ENCODE data around the gene HFM1. TPM values are rescaled to one million over a fixed set of nuclear protein-coding genes. Genes with fewer than 3 reads are reported as not detected.

The HFM1 gene
- total and polyA plus RNA-seq, 4 experiments from 2014 or later, result not detected

DNA sequence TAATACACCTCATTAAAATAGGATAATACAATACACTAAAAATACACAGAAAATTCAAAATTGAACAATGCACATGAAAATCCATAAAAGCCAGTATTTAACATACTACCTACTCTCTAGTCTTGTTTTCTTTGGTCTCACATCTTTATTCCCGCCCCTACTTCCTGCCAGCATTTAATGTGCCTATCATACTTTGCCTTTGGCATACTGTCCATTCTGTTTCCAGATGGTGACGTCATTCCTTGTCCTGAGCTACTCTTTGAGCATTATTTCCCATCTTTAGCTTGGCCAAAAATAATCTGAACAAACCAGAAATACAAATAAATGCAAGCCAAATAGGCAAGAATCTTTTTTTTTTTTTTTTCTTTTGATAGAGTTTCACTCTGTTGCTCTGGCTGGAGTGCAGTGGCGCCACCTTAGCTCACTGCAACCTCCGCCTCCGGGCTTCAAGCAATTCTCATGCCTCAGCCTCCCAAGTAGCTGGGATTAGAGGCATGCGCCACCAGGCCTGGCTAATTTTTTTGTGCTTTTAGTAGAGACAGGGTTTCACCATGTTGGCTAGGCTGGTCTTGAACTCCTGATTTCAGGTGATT lies 4.4 kb downstream of the HFM1 start:
- Mint-ChIP-seq H3K36me3 (no peaks in the 10 kb centered on the region), H3K27me3 (peaks cover 22 to 23% of the 10 kb centered on the region in 2 donors), H3K4me3 (no peak overlapping the region), H3K9me3 (no peaks in the 10 kb centered on the region), H3K4me1 (peaks cover 0 to 9% (median 3%) of the 10 kb centered on the region in 4 donors), H3K27ac (no peak overlapping the region)
- ChIA-PET POLR2A (ENCODE audit: partially characterized antibody) (interaction anchor here (0.6 kb wide), 1 partner anchor 455 kb away, joined by 8 read pairs; no protein-coding TSS in a partner anchor), CTCF (ENCODE audit: partially characterized antibody) (interaction anchor here (0.7 kb wide), 1 partner anchor 112 kb away, joined by 3 read pairs; no protein-coding TSS in a partner anchor)
- DNase-seq, result no peak
- peaks cover 7% of the 10 kb centered on the region for H3K27me3 ChIP-seq (ENCODE audit: insufficient read depth, low read length)
- H3K9me3 ChIP-seq (ENCODE audit: control insufficient read depth in 1 of 2, low read length in 2 of 2), result no peaks in the 10 kb centered on the region
- no peak overlapping the region for H3K27ac ChIP-seq (ENCODE audit: low read depth, low read length)
- no peaks in the 10 kb centered on the region for H3K36me3 ChIP-seq (ENCODE audit: insufficient read depth, low read length)
- H3K4me3 ChIP-seq (ENCODE audit: low read length in 2 of 2), result no peak overlapping the region
- intact Hi-C loops (cut with micrococcal nuclease), result no loop called here
- peaks cover 5% of the 10 kb centered on the region for H3K4me1 ChIP-seq (ENCODE audit: insufficient read depth, low read length)

DNA sequence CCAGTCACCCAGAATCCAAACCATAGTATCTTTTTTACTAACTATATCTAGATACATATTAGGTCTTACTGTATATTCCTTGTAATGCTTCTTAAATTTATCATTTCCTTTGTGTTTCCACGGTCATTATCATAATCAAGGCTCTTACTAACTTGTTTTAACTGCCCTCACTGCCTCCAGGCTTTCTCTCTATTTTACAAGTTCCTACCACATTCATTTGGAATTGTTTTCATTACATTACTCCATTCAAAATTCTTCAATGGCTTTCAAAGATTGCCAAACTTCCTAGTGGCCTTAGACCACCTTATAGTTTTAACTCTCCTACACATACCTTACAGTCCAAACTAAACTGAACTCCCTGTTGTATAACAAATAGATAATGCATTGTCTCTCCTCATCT lies 6.3 kb downstream of the HFM1 start:
- Mint-ChIP-seq H3K27me3 (peaks cover 16% of the 10 kb centered on the region in 2 donors), H3K36me3 (no peaks in the 10 kb centered on the region), H3K9me3 (no peaks in the 10 kb centered on the region), H3K27ac (peak overlapping the region in 1 of 7 donors; percentile 26), H3K4me3 (no peak overlapping the region), H3K4me1 (no peaks in the 10 kb centered on the region)
- POLR2A ChIA-PET (ENCODE audit: partially characterized antibody), result no interaction called here
- Histone ChIP-seq H3K9me3 (ENCODE audit: control insufficient read depth in 1 of 2, low read length in 2 of 2) (no peaks in the 10 kb centered on the region), H3K4me1 (ENCODE audit: insufficient read depth, low read length) (no peaks in the 10 kb centered on the region), H3K36me3 (ENCODE audit: insufficient read depth, low read length) (no peaks in the 10 kb centered on the region), H3K27ac (ENCODE audit: low read depth, low read length) (no peak overlapping the region), H3K4me3 (ENCODE audit: low read length in 2 of 2) (no peak overlapping the region), H3K27me3 (ENCODE audit: insufficient read depth, low read length) (no peaks in the 10 kb centered on the region)
- intact Hi-C loops (cut with micrococcal nuclease), result no loop called here
- DNase-seq, result no peak
- CTCF ChIA-PET (ENCODE audit: partially characterized antibody), result no interaction called here

DNA sequence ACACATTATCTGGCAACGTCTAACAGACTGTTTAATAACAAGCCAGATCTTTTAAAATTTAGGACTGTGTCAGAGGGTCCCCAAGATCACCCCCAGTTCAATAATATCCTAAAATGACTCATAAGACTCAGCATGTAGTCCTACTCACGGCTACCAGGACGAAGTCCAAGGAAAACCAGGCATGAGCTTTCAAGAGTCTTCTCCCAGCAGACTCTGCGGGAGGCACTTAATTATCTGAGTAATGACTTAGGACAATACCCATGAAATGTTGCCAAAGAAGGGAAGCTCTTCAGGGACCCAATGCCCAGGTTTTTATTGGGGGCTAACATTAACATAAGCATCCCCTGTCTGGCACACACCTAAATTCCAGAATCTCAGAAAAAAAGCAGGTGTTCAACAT lies 7.0 kb downstream of the HFM1 start:
- no peak overlapping the region for H3K27ac Mint-ChIP-seq
- no peak overlapping the region for H3K27ac ChIP-seq (ENCODE audit: low read depth, low read length)
- no peaks in the 10 kb centered on the region for H3K36me3 Mint-ChIP-seq
- no peak overlapping the region for H3K4me3 Mint-ChIP-seq
- H3K36me3 ChIP-seq (ENCODE audit: insufficient read depth, low read length), result no peaks in the 10 kb centered on the region
- no peaks in the 10 kb centered on the region for H3K4me1 ChIP-seq (ENCODE audit: insufficient read depth, low read length)
- ChIA-PET CTCF (ENCODE audit: partially characterized antibody) (no interaction called here), POLR2A (ENCODE audit: partially characterized antibody) (no interaction called here)
- no peaks in the 10 kb centered on the region for H3K4me1 Mint-ChIP-seq
- intact Hi-C loops (cut with micrococcal nuclease), result no loop called here
- no peak for DNase-seq
- H3K9me3 Mint-ChIP-seq, result peaks cover 0 to 2% (median 0%) of the 10 kb centered on the region in 8 donors
- H3K27me3 Mint-ChIP-seq, result peaks cover 16% of the 10 kb centered on the region in 2 donors
- H3K9me3 ChIP-seq (ENCODE audit: control insufficient read depth in 1 of 2, low read length in 2 of 2), result no peaks in the 10 kb centered on the region
- H3K4me3 ChIP-seq (ENCODE audit: low read length in 2 of 2), result no peak overlapping the region
- no peaks in the 10 kb centered on the region for H3K27me3 ChIP-seq (ENCODE audit: insufficient read depth, low read length)

DNA sequence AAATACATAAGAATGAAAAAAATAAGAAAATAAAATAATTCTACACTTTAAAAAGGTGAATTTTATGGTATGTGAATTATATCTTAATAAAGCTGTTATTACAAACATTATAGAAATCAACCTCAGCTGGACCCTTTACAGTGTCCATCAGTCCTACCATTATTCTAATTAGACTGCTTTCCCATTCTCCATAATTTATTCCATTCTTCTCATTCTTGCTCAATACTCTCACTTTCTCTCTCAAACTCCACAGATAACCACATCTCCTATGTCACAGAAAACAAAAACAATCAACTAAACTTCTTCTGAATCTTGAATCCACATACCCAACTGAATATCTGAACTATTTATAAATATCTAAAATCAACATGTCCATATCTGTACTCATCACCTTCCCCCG lies 11.6 kb downstream of the HFM1 start:
- intact Hi-C loops (cut with micrococcal nuclease), result no loop called here
- no peaks in the 10 kb centered on the region for H3K36me3 ChIP-seq (ENCODE audit: insufficient read depth, low read length)
- ChIA-PET CTCF (ENCODE audit: partially characterized antibody) (no interaction called here), POLR2A (ENCODE audit: partially characterized antibody) (no interaction called here)
- Mint-ChIP-seq H3K27ac (no peak overlapping the region), H3K36me3 (no peaks in the 10 kb centered on the region), H3K9me3 (peaks cover 0 to 9% (median 3%) of the 10 kb centered on the region in 8 donors), H3K4me1 (no peaks in the 10 kb centered on the region), H3K4me3 (no peak overlapping the region), H3K27me3 (peaks cover 6 to 9% of the 10 kb centered on the region in 2 donors)
- H3K9me3 ChIP-seq (ENCODE audit: control insufficient read depth in 1 of 2, low read length in 2 of 2), result no peaks in the 10 kb centered on the region
- H3K4me1 ChIP-seq (ENCODE audit: insufficient read depth, low read length), result no peaks in the 10 kb centered on the region
- H3K4me3 ChIP-seq (ENCODE audit: low read length in 2 of 2), result no peak overlapping the region
- no peaks in the 10 kb centered on the region for H3K27me3 ChIP-seq (ENCODE audit: insufficient read depth, low read length)
- H3K27ac ChIP-seq (ENCODE audit: low read depth, low read length), result no peak overlapping the region
- DNase-seq, result no peak

DNA sequence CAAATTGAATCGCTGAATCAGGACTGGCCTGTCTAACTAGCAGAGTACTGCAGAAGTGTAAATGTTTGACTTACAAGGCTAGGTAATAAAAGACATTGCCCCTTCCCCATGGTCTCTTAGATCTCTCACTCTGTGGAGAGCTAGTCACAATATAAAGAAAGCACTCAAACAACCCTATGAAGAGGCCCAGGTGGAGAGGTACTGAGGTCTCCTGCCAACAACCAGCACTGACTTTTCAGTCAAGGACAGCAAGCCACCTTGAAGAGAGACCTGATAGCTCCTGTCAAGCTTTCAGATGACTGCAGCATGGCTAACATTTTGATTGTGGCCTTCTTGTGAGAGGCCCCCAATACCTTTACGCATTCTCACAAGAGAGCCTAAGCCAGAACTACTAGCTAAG lies 18.5 kb downstream of the HFM1 start:
- DNase-seq, result no peak
- Histone ChIP-seq H3K9me3 (ENCODE audit: control insufficient read depth in 1 of 2, low read length in 2 of 2) (no peaks in the 10 kb centered on the region), H3K27ac (ENCODE audit: low read depth, low read length) (no peak overlapping the region), H3K4me3 (ENCODE audit: low read length in 2 of 2) (no peak overlapping the region), H3K27me3 (ENCODE audit: insufficient read depth, low read length) (no peaks in the 10 kb centered on the region), H3K4me1 (ENCODE audit: insufficient read depth, low read length) (no peaks in the 10 kb centered on the region), H3K36me3 (ENCODE audit: insufficient read depth, low read length) (no peaks in the 10 kb centered on the region)
- Mint-ChIP-seq H3K27ac (no peak overlapping the region), H3K9me3 (peaks cover 0 to 7% (median 0%) of the 10 kb centered on the region in 8 donors), H3K27me3 (peaks cover 17 to 18% of the 10 kb centered on the region in 2 donors), H3K36me3 (no peaks in the 10 kb centered on the region), H3K4me3 (no peak overlapping the region), H3K4me1 (no peaks in the 10 kb centered on the region)
- ChIA-PET POLR2A (ENCODE audit: partially characterized antibody) (no interaction called here), CTCF (ENCODE audit: partially characterized antibody) (no interaction called here)
- intact Hi-C loops (cut with micrococcal nuclease), result no loop called here

DNA sequence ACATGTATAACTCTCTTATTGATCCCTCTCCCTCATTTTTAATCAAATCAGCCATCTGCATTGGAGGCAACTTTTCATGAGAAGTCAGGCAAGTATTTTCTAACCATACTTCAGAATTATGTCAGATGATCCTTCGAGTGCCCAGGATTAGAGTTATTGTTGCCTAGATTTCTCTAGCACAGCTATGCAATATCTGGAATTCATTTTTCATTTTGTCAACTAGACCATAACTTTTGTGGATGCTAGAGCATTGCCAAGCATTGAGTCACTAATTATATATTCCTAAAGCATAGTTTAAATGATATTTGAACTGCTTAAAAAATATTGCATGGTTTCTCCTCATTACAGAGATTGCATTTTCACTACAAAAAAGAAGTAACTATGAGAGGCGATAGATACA lies 21.2 kb downstream of the HFM1 start:
- Histone ChIP-seq H3K4me3 (ENCODE audit: low read length in 2 of 2) (no peak overlapping the region), H3K27me3 (ENCODE audit: insufficient read depth, low read length) (no peaks in the 10 kb centered on the region), H3K4me1 (ENCODE audit: insufficient read depth, low read length) (no peaks in the 10 kb centered on the region), H3K9me3 (ENCODE audit: control insufficient read depth in 1 of 2, low read length in 2 of 2) (no peaks in the 10 kb centered on the region), H3K27ac (ENCODE audit: low read depth, low read length) (no peak overlapping the region), H3K36me3 (ENCODE audit: insufficient read depth, low read length) (no peaks in the 10 kb centered on the region)
- intact Hi-C loops (cut with micrococcal nuclease), result no loop called here
- no peak overlapping the region for H3K4me3 Mint-ChIP-seq
- H3K9me3 Mint-ChIP-seq, result no peaks in the 10 kb centered on the region
- no peak for DNase-seq
- ChIA-PET CTCF (ENCODE audit: partially characterized antibody) (no interaction called here), POLR2A (ENCODE audit: partially characterized antibody) (no interaction called here)
- H3K4me1 Mint-ChIP-seq, result no peaks in the 10 kb centered on the region
- no peaks in the 10 kb centered on the region for H3K36me3 Mint-ChIP-seq
- H3K27me3 Mint-ChIP-seq, result peaks cover 13 to 15% of the 10 kb centered on the region in 2 donors
- H3K27ac Mint-ChIP-seq, result no peak overlapping the region

DNA sequence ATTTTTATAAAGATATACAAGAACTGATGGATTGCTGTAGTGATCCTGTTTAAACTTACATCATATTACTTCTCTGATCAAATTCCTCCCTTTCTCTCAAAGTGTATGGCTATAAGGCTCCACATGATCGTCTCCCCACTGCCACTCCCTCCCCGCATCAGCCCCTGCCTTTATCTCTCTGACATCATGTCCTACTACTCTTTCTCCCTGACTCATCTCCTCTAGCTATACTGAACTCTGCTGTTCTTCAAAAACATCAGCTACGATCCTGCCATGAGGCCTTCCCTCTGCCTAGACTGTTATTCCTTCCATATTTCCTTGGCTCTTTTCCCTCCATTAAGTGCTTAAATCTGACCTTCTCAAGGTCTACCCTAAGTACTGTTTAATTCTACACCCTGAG lies 22.8 kb downstream of the HFM1 start:
- H3K9me3 ChIP-seq (ENCODE audit: control insufficient read depth in 1 of 2, low read length in 2 of 2), result no peaks in the 10 kb centered on the region
- Mint-ChIP-seq H3K36me3 (no peaks in the 10 kb centered on the region), H3K4me1 (no peaks in the 10 kb centered on the region), H3K9me3 (no peaks in the 10 kb centered on the region), H3K27ac (no peak overlapping the region), H3K27me3 (peaks cover 10 to 13% of the 10 kb centered on the region in 2 donors), H3K4me3 (no peak overlapping the region)
- ChIA-PET CTCF (ENCODE audit: partially characterized antibody) (no interaction called here), POLR2A (ENCODE audit: partially characterized antibody) (no interaction called here)
- no peaks in the 10 kb centered on the region for H3K36me3 ChIP-seq (ENCODE audit: insufficient read depth, low read length)
- no peaks in the 10 kb centered on the region for H3K4me1 ChIP-seq (ENCODE audit: insufficient read depth, low read length)
- no peak overlapping the region for H3K4me3 ChIP-seq (ENCODE audit: low read length in 2 of 2)
- H3K27me3 ChIP-seq (ENCODE audit: insufficient read depth, low read length), result no peaks in the 10 kb centered on the region
- DNase-seq, result no peak
- intact Hi-C loops (cut with micrococcal nuclease), result no loop called here
- H3K27ac ChIP-seq (ENCODE audit: low read depth, low read length), result no peak overlapping the region

DNA sequence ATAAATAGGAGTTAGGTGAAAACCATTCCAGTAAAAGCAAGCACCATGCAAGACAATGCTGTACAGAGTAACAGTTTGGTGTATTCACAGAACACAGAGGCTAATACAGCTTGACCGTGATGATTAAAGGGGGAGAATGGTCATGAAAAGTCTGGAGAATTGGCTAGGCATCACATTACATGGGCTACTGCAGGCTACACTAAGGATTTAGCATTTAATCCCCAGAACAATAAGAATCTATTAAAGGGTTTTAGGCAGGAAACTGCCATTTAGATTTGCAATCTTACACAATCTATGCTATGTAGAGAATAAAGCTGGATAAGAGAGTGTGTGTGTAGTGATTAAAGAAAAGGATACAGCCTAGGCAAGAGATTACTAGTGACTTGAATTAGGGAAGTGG lies 30.6 kb downstream of the HFM1 start:
- no peaks in the 10 kb centered on the region for H3K4me1 Mint-ChIP-seq
- ChIA-PET POLR2A (ENCODE audit: partially characterized antibody) (no interaction called here), CTCF (ENCODE audit: partially characterized antibody) (no interaction called here)
- H3K4me3 ChIP-seq (ENCODE audit: low read length in 2 of 2), result no peak overlapping the region
- no peaks in the 10 kb centered on the region for H3K9me3 ChIP-seq (ENCODE audit: control insufficient read depth in 1 of 2, low read length in 2 of 2)
- H3K4me3 Mint-ChIP-seq, result no peak overlapping the region
- H3K4me1 ChIP-seq (ENCODE audit: insufficient read depth, low read length), result no peaks in the 10 kb centered on the region
- H3K9me3 Mint-ChIP-seq, result peaks cover 0 to 4% (median 0%) of the 10 kb centered on the region in 8 donors
- peaks cover 3 to 4% of the 10 kb centered on the region in 2 donors for H3K27me3 Mint-ChIP-seq
- H3K27ac Mint-ChIP-seq, result no peak overlapping the region
- H3K27ac ChIP-seq (ENCODE audit: low read depth, low read length), result no peak overlapping the region
- H3K36me3 Mint-ChIP-seq, result no peaks in the 10 kb centered on the region
- intact Hi-C loops (cut with micrococcal nuclease), result no loop called here
- no peak for DNase-seq
- no peaks in the 10 kb centered on the region for H3K36me3 ChIP-seq (ENCODE audit: insufficient read depth, low read length)
- no peaks in the 10 kb centered on the region for H3K27me3 ChIP-seq (ENCODE audit: insufficient read depth, low read length)

Measured in CD4-positive, alpha-beta memory T cell (primary cell).